OCI-LY7 (cell line): ENCODE data around the gene TEX29. TPM values are rescaled to one million over a fixed set of nuclear protein-coding genes. Genes with fewer than 3 reads are reported as not detected.

Source experiments
- BruUV-seq: library from RNA; stranded (reverse); fragments of 400-500 nt; replicated peaks from 2 replicates; lab custom pipeline; 2021; lab: Mats Ljungman, UMichigan
- CTCF ChIA-PET: fragments of 300-600 bp; sonication (Branson Sonifier 250); formaldehyde crosslinking; loops from one replicate; lab custom pipeline; 2022; ENCODE audit warnings: antibody characterized with exemption; ENCODE audit not compliant: unreplicated experiment; lab: Charles Lee
- POLR2A ChIA-PET: fragments of 300-600 bp; sonication (Branson Sonifier 250); formaldehyde crosslinking; loops from one replicate; lab custom pipeline; 2022; ENCODE audit warnings: antibody characterized with exemption; lab: Charles Lee
- DNase-seq: peaks from one replicate; pipeline ENCODE4 v3.0.0-alpha.2; 2015; ENCODE audit warnings: low spot score
- H2AFZ ChIP-seq: fragments of 200-600 bp; sonication (generic), shearing (Covaris generic); 2 replicates; pipeline ENCODE4 v1.6.1; 2014; ENCODE audit warnings: mild to moderate bottlenecking, antibody characterized with exemption, low read length, moderate library complexity
- H3K27ac ChIP-seq: fragments of 200-600 bp; sonication (generic); 2 replicates; pipeline ENCODE4 v1.5.1; 2014; ENCODE audit warnings: mixed run types, low read depth, mild to moderate bottlenecking, moderate library complexity, low read length, inconsistent platforms; ENCODE audit not compliant: poor library complexity, severe bottlenecking
- H3K36me3 ChIP-seq: fragments of 200-600 bp; sonication (generic); 2 replicates; pipeline ENCODE4 v1.6.1; 2014; ENCODE audit warnings: mild to moderate bottlenecking, antibody characterized with exemption, low read length, moderate library complexity, mixed read lengths; ENCODE audit not compliant: insufficient read depth
- H3K4me1 ChIP-seq: fragments of 200-600 bp; sonication (generic); 2 replicates; pipeline ENCODE4 v1.5.1; 2014; ENCODE audit warnings: mild to moderate bottlenecking, low read length; ENCODE audit not compliant: insufficient read depth, poor library complexity, severe bottlenecking
- H3K4me2 ChIP-seq: fragments of 200-600 bp; sonication (generic); 2 replicates; pipeline ENCODE4 v1.6.1; 2014; ENCODE audit warnings: mild to moderate bottlenecking, low read length
- H3K4me3 ChIP-seq: fragments of 200-600 bp; sonication (generic); 2 replicates; pipeline ENCODE4 v1.5.1; 2014; ENCODE audit warnings: mild to moderate bottlenecking, low read depth, low read length; ENCODE audit not compliant: poor library complexity, severe bottlenecking
- H3K79me2 ChIP-seq: fragments of 200-600 bp; sonication (generic); 2 replicates; pipeline ENCODE4 v1.6.1; 2016; ENCODE audit warnings: low read depth, mild to moderate bottlenecking, low read length, moderate library complexity, mixed read lengths; ENCODE audit not compliant: insufficient read depth
- H3K9me2 ChIP-seq: fragments of 200-600 bp; sonication (generic); 2 replicates; pipeline ENCODE4 v1.6.1; 2016; ENCODE audit warnings: mild to moderate bottlenecking, low read length, mixed read lengths; ENCODE audit not compliant: insufficient read depth
- H3K9me3 ChIP-seq: fragments of 200-600 bp; sonication (generic); 2 replicates; pipeline ENCODE4 v1.6.1; 2014; ENCODE audit warnings: mild to moderate bottlenecking, mixed run types, low read length, mixed read lengths
- H4K20me1 ChIP-seq: fragments of 200-600 bp; sonication (generic); 2 replicates; pipeline ENCODE4 v1.6.1; 2014; ENCODE audit warnings: mild to moderate bottlenecking, antibody characterized with exemption, low read length, moderate library complexity, mixed read lengths; ENCODE audit not compliant: insufficient read depth
- CTCF ChIP-seq: fragments of 200-600 bp; sonication (generic); conservative IDR thresholded peaks from 2 replicates; pipeline ENCODE4 v1.5.1; 2014; ENCODE audit warnings: mild to moderate bottlenecking, antibody characterized with exemption, low read length, moderate library complexity, mixed read lengths
- EZH2phosphoT487 ChIP-seq: fragments of 200-600 bp; sonication (generic); IDR thresholded peaks from 2 replicates; pipeline ENCODE4 v1.6.1; 2018; ENCODE audit warnings: low read depth, borderline replicate concordance, mild to moderate bottlenecking, mixed run types, antibody characterized with exemption, low read length, moderate library complexity, mixed read lengths
- intact Hi-C: fragments of 100-400 bp; cut with micrococcal nuclease; formaldehyde crosslinking; loops from one replicate; pipeline ENCODE4 v1.10.0; 2022; ENCODE audit not compliant: unreplicated experiment
- total RNA-seq, 2 experiments: library from RNA; depleted of rRNA in 1 of 2; stranded (reverse); fragments of >200 nt in 1 of 2; shearing (Covaris generic) in 1 of 2; gene quantifications; 2 replicates each; pipeline ENCODE4 v1.2.3, GENCODE V29; 2014 to 2022

Gene TEX29
- total RNA-seq, 2 experiments from 2014 or later = not detected

GRCh38 chr13:111361046-111361872, 40.8 kb downstream of the TEX29 start:
- H3K79me2 ChIP-seq = no peaks in the 10 kb centered on the region
- no peak for DNase-seq
- POLR2A ChIA-PET = interaction anchor here (0.6 to 0.7 kb wide), 2 partner anchors 22 to 466 kb away, joined by 3 to 4 read pairs; no protein-coding TSS in a partner anchor
- BruUV-seq = no TSS peak
- H3K4me2 ChIP-seq = no peak overlapping the region
- CTCF ChIA-PET = no interaction called here
- no peak overlapping the region for H2AFZ ChIP-seq
- H3K4me1 ChIP-seq = no peaks in the 10 kb centered on the region
- no peaks in the 10 kb centered on the region for H3K36me3 ChIP-seq
- no peak overlapping the region for H3K4me3 ChIP-seq
- no peaks in the 10 kb centered on the region for H4K20me1 ChIP-seq
- H3K9me2 ChIP-seq = no peaks in the 10 kb centered on the region
- TF ChIP-seq EZH2phosphoT487 (no peak), CTCF (no peak)
- H3K27ac ChIP-seq = no peak overlapping the region
- H3K9me3 ChIP-seq = no peaks in the 10 kb centered on the region
- intact Hi-C loops = no loop called here

- H3K9me2 ChIP-seq = no peaks in the 10 kb centered on the region
- no peak for DNase-seq
- CTCF ChIA-PET = no interaction called here
- intact Hi-C loops = no loop called here
- H3K4me3 ChIP-seq = no peak overlapping the region
- no peaks in the 10 kb centered on the region for H3K36me3 ChIP-seq
- no peaks in the 10 kb centered on the region for H3K79me2 ChIP-seq
- H3K9me3 ChIP-seq = no peaks in the 10 kb centered on the region
- H3K4me2 ChIP-seq = no peak overlapping the region
- H3K27ac ChIP-seq = no peak overlapping the region
- POLR2A ChIA-PET = interaction anchor here (0.7 kb wide), 1 partner anchor 467 kb away, joined by 3 read pairs; no protein-coding TSS in a partner anchor
- H2AFZ ChIP-seq = no peak overlapping the region
- TF ChIP-seq EZH2phosphoT487 = no peak
- no peak for TF ChIP-seq CTCF
- no peaks in the 10 kb centered on the region for H3K4me1 ChIP-seq
- BruUV-seq = no TSS peak
- H4K20me1 ChIP-seq = no peaks in the 10 kb centered on the region
Observed at GRCh38 chr13:111361873-111362648, 41.6 kb downstream of the TEX29 start.
